ENCODE data around the gene EGFL7. TPM values are rescaled to one million over a fixed set of nuclear protein-coding genes. Genes with fewer than 3 reads are reported as not detected.

Gene EGFL7
- total RNA-seq, 1 donor from 2014 or later: 6.9 TPM

GRCh38 chr9:136690104-136690805 is 27.5 kb downstream of the EGFL7 start:
- H3K27ac Mint-ChIP-seq (ENCODE audit: unreplicated experiment): no peak overlapping the region
- no peaks in the 10 kb centered on the region for H3K27me3 Mint-ChIP-seq (ENCODE audit: unreplicated experiment)
- no peak for DNase-seq (ENCODE audit: extremely low spot score, unreplicated experiment)
- H3K4me3 Mint-ChIP-seq (ENCODE audit: unreplicated experiment): no peak overlapping the region
- TF ChIP-seq CTCF (IDR thresholded peaks at IDR 0.05): no peak
- H3K4me1 Mint-ChIP-seq (ENCODE audit: unreplicated experiment): peaks cover 13% of the 10 kb centered on the region
- no peaks in the 10 kb centered on the region for H3K9me3 Mint-ChIP-seq (ENCODE audit: unreplicated experiment)
- no peaks in the 10 kb centered on the region for H3K36me3 Mint-ChIP-seq (ENCODE audit: unreplicated experiment)

GRCh38 chr9:136690806-136691261 is 28.1 kb downstream of the EGFL7 start:
- H3K27me3 Mint-ChIP-seq (ENCODE audit: unreplicated experiment): no peaks in the 10 kb centered on the region
- TF ChIP-seq CTCF (IDR thresholded peaks at IDR 0.05): no peak
- peaks cover 14% of the 10 kb centered on the region for H3K4me1 Mint-ChIP-seq (ENCODE audit: unreplicated experiment)
- no peak overlapping the region for H3K4me3 Mint-ChIP-seq (ENCODE audit: unreplicated experiment)
- no peaks in the 10 kb centered on the region for H3K36me3 Mint-ChIP-seq (ENCODE audit: unreplicated experiment)
- DNase-seq (ENCODE audit: extremely low spot score, unreplicated experiment): no peak
- no peak overlapping the region for H3K27ac Mint-ChIP-seq (ENCODE audit: unreplicated experiment)
- no peaks in the 10 kb centered on the region for H3K9me3 Mint-ChIP-seq (ENCODE audit: unreplicated experiment)

- TF ChIP-seq CTCF (IDR thresholded peaks at IDR 0.05): no peak
- Mint-ChIP-seq H3K4me3 (ENCODE audit: unreplicated experiment) (no peak overlapping the region), H3K9me3 (ENCODE audit: unreplicated experiment) (no peaks in the 10 kb centered on the region), H3K4me1 (ENCODE audit: unreplicated experiment) (peaks cover 9% of the 10 kb centered on the region), H3K36me3 (ENCODE audit: unreplicated experiment) (no peaks in the 10 kb centered on the region), H3K27me3 (ENCODE audit: unreplicated experiment) (no peaks in the 10 kb centered on the region), H3K27ac (ENCODE audit: unreplicated experiment) (no peak overlapping the region)
- no peak for DNase-seq (ENCODE audit: extremely low spot score, unreplicated experiment)
These were observed 28.8 kb downstream of the EGFL7 start for GRCh38 chr9:136691316-136692184.

- H3K36me3 Mint-ChIP-seq (ENCODE audit: unreplicated experiment): no peaks in the 10 kb centered on the region
- H3K27me3 Mint-ChIP-seq (ENCODE audit: unreplicated experiment): peaks cover 2% of the 10 kb centered on the region
- no peaks in the 10 kb centered on the region for H3K9me3 Mint-ChIP-seq (ENCODE audit: unreplicated experiment)
- DNase-seq (ENCODE audit: extremely low spot score, unreplicated experiment): no peak
- no peak overlapping the region for H3K4me3 Mint-ChIP-seq (ENCODE audit: unreplicated experiment)
- no peak overlapping the region for H3K27ac Mint-ChIP-seq (ENCODE audit: unreplicated experiment)
- peaks cover 9% of the 10 kb centered on the region for H3K4me1 Mint-ChIP-seq (ENCODE audit: unreplicated experiment)
- TF ChIP-seq CTCF (IDR thresholded peaks at IDR 0.05): no peak
These were observed 29.7 kb downstream of the EGFL7 start for GRCh38 chr9:136692185-136693134.

Data from osteocyte (in vitro differentiated cells).